ENCODE results near the gene TFPI.

The TFPI gene

GRCh38 chr2:187497858-187498463 is 56.3 kb downstream of the TFPI start:
- Histone ChIP-seq H3K4me1 (ENCODE audit: insufficient read depth, low read length) (no peaks in the 10 kb centered on the region), H3K36me3 (ENCODE audit: insufficient read depth, low read depth, low read length) (peaks cover 6% of the 10 kb centered on the region; the same call in 1 of the 2 replicates), H3K27me3 (ENCODE audit: insufficient read depth, low read length) (no peaks in the 10 kb centered on the region), H3K4me3 (ENCODE audit: low read length) (no peak overlapping the region), H3K9ac (ENCODE audit: low read depth, low read length) (no peak overlapping the region), H3K9me3 (ENCODE audit: insufficient read depth, low read depth, low read length) (peaks cover 14% of the 10 kb centered on the region), H3K27ac (ENCODE audit: low read length) (no peak overlapping the region)

DNA sequence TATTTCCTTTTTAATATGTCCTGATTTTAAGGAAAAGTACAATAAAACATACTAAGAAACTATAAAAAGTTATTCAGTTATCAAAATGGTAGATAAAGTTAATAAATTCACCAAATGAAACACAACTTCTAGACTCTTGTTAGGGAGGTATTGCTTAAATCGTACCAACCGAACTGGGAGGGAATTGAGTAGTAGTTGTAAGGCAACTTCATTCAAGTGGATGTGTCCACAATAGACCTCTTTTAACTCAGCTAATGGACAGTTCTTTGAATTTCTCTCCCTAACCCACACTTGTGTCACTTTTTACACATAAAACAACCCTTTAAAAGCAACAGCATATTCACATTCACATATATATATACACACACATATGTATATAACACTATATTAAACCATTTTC is 57.1 kb downstream of the TFPI start:
- Histone ChIP-seq H3K4me3 (ENCODE audit: low read length) (no peak overlapping the region), H3K9me3 (ENCODE audit: insufficient read depth, low read depth, low read length) (peaks cover 18% of the 10 kb centered on the region), H3K9ac (ENCODE audit: low read depth, low read length) (no peak overlapping the region), H3K27me3 (ENCODE audit: insufficient read depth, low read length) (no peaks in the 10 kb centered on the region), H3K36me3 (ENCODE audit: insufficient read depth, low read depth, low read length) (peaks cover 7% of the 10 kb centered on the region; the same call in 1 of the 2 replicates), H3K27ac (ENCODE audit: low read length) (no peak overlapping the region), H3K4me1 (ENCODE audit: insufficient read depth, low read length) (no peaks in the 10 kb centered on the region)

GRCh38 chr2:187495324-187495723 is 58.9 kb downstream of the TFPI start:
- peaks cover 7% of the 10 kb centered on the region; the same call in 1 of the 2 replicates for H3K36me3 ChIP-seq (ENCODE audit: insufficient read depth, low read depth, low read length)
- no peak overlapping the region for H3K4me3 ChIP-seq (ENCODE audit: low read length)
- no peak overlapping the region for H3K9ac ChIP-seq (ENCODE audit: low read depth, low read length)
- no peaks in the 10 kb centered on the region for H3K27me3 ChIP-seq (ENCODE audit: insufficient read depth, low read length)
- no peaks in the 10 kb centered on the region for H3K4me1 ChIP-seq (ENCODE audit: insufficient read depth, low read length)
- peaks cover 22% of the 10 kb centered on the region for H3K9me3 ChIP-seq (ENCODE audit: insufficient read depth, low read depth, low read length)
- H3K27ac ChIP-seq (ENCODE audit: low read length), result no peak overlapping the region

GRCh38 chr2:187493877-187494568 is 60.2 kb downstream of the TFPI start:
- peaks cover 7% of the 10 kb centered on the region; the same call in 1 of the 2 replicates for H3K36me3 ChIP-seq (ENCODE audit: insufficient read depth, low read depth, low read length)
- no peak overlapping the region for H3K4me3 ChIP-seq (ENCODE audit: low read length)
- H3K27ac ChIP-seq (ENCODE audit: low read length), result no peak overlapping the region
- H3K9me3 ChIP-seq (ENCODE audit: insufficient read depth, low read depth, low read length), result peaks cover 22% of the 10 kb centered on the region
- H3K4me1 ChIP-seq (ENCODE audit: insufficient read depth, low read length), result no peaks in the 10 kb centered on the region
- no peaks in the 10 kb centered on the region for H3K27me3 ChIP-seq (ENCODE audit: insufficient read depth, low read length)
- H3K9ac ChIP-seq (ENCODE audit: low read depth, low read length), result no peak overlapping the region

- Histone ChIP-seq H3K36me3 (ENCODE audit: insufficient read depth, low read depth, low read length) (peaks cover 7% of the 10 kb centered on the region; the same call in 1 of the 2 replicates), H3K4me3 (ENCODE audit: low read length) (no peak overlapping the region)
Measured at GRCh38 chr2:187493180-187493579, 61.1 kb downstream of the TFPI start.

GRCh38 chr2:187486241-187486640 is 68.0 kb downstream of the TFPI start:
- Histone ChIP-seq H3K27ac (ENCODE audit: low read length) (no peak overlapping the region), H3K36me3 (ENCODE audit: insufficient read depth, low read depth, low read length) (no peaks in the 10 kb centered on the region), H3K4me3 (ENCODE audit: low read length) (no peak overlapping the region), H3K9me3 (ENCODE audit: insufficient read depth, low read depth, low read length) (no peaks in the 10 kb centered on the region), H3K27me3 (ENCODE audit: insufficient read depth, low read length) (no peaks in the 10 kb centered on the region), H3K9ac (ENCODE audit: low read depth, low read length) (no peak overlapping the region), H3K4me1 (ENCODE audit: insufficient read depth, low read length) (no peaks in the 10 kb centered on the region)

More at GRCh38 chr2:187493180-187493579, 61.1 kb downstream of the TFPI start:
- Histone ChIP-seq H3K27ac (ENCODE audit: low read length) (no peak overlapping the region), H3K27me3 (ENCODE audit: insufficient read depth, low read length) (no peaks in the 10 kb centered on the region), H3K4me1 (ENCODE audit: insufficient read depth, low read length) (no peaks in the 10 kb centered on the region), H3K9ac (ENCODE audit: low read depth, low read length) (no peak overlapping the region), H3K9me3 (ENCODE audit: insufficient read depth, low read depth, low read length) (peaks cover 22% of the 10 kb centered on the region)

DNA sequence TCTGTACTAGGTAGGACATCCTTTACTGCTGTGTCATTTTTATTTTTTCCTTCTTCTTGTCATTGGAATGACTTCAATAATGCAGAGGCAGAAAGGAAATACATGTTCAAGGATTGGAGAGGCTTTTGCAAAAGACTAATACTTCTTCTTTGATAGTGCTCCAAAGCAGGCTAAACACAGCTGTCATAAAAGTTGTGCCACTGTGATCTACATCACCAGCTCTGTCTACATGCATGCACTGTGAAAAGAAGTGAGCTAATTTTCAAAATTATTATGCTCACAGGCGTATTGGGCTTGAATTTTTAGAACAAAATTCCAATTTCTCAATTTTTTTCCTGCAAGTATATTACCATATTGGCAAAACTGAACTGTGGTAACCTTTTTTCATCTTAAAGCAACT is 68.7 kb downstream of the TFPI start:
- no peak overlapping the region for H3K4me3 ChIP-seq (ENCODE audit: low read length)

GRCh38 chr2:187483537-187483936 is 70.7 kb downstream of the TFPI start:
- H3K27me3 ChIP-seq (ENCODE audit: insufficient read depth, low read length), result no peaks in the 10 kb centered on the region
- H3K9me3 ChIP-seq (ENCODE audit: insufficient read depth, low read depth, low read length), result no peaks in the 10 kb centered on the region
- no peak overlapping the region for H3K4me3 ChIP-seq (ENCODE audit: low read length)

More for the DNA sequence above, 68.7 kb downstream of the TFPI start:
- Histone ChIP-seq H3K9ac (ENCODE audit: low read depth, low read length) (no peak overlapping the region), H3K9me3 (ENCODE audit: insufficient read depth, low read depth, low read length) (no peaks in the 10 kb centered on the region), H3K36me3 (ENCODE audit: insufficient read depth, low read depth, low read length) (no peaks in the 10 kb centered on the region), H3K27ac (ENCODE audit: low read length) (no peak overlapping the region), H3K27me3 (ENCODE audit: insufficient read depth, low read length) (no peaks in the 10 kb centered on the region), H3K4me1 (ENCODE audit: insufficient read depth, low read length) (no peaks in the 10 kb centered on the region)

DNA sequence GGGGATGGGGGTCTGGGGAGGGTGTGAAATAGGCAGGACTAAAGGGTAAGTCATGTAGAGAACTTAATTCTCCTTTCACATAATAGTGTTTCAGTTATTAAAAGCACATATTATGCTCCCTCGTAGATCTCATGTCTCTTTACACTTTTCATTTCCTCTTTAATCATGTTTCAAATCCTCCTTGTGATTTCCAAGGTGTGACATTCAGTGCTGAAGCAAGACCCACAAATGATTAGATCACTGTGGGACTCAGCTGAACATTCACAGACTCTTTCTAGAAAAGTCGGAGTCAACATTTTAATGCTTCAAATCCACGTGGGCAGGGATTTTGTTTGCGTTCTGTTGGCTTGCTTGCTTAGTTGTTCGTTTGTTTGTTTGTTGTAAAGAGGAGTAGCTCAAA is 71.4 kb downstream of the TFPI start:
- no peaks in the 10 kb centered on the region for H3K36me3 ChIP-seq (ENCODE audit: insufficient read depth, low read depth, low read length)
- H3K9me3 ChIP-seq (ENCODE audit: insufficient read depth, low read depth, low read length), result no peaks in the 10 kb centered on the region
- no peak overlapping the region for H3K9ac ChIP-seq (ENCODE audit: low read depth, low read length)
- H3K4me3 ChIP-seq (ENCODE audit: low read length), result no peak overlapping the region
- no peaks in the 10 kb centered on the region for H3K4me1 ChIP-seq (ENCODE audit: insufficient read depth, low read length)
- H3K27me3 ChIP-seq (ENCODE audit: insufficient read depth, low read length), result no peaks in the 10 kb centered on the region
- H3K27ac ChIP-seq (ENCODE audit: low read length), result no peak overlapping the region

More at GRCh38 chr2:187483537-187483936, 70.7 kb downstream of the TFPI start:
- H3K4me1 ChIP-seq (ENCODE audit: insufficient read depth, low read length), result no peaks in the 10 kb centered on the region
- no peak overlapping the region for H3K9ac ChIP-seq (ENCODE audit: low read depth, low read length)
- no peak overlapping the region for H3K27ac ChIP-seq (ENCODE audit: low read length)
- no peaks in the 10 kb centered on the region for H3K36me3 ChIP-seq (ENCODE audit: insufficient read depth, low read depth, low read length)

- Histone ChIP-seq H3K27ac (ENCODE audit: low read length) (no peak overlapping the region), H3K4me3 (ENCODE audit: low read length) (no peak overlapping the region), H3K9me3 (ENCODE audit: insufficient read depth, low read depth, low read length) (no peaks in the 10 kb centered on the region), H3K4me1 (ENCODE audit: insufficient read depth, low read length) (no peaks in the 10 kb centered on the region), H3K9ac (ENCODE audit: low read depth, low read length) (no peak overlapping the region), H3K27me3 (ENCODE audit: insufficient read depth, low read length) (no peaks in the 10 kb centered on the region), H3K36me3 (ENCODE audit: insufficient read depth, low read depth, low read length) (no peaks in the 10 kb centered on the region)
Measured at GRCh38 chr2:187481543-187481942, 72.7 kb downstream of the TFPI start.

- H3K27me3 ChIP-seq (ENCODE audit: insufficient read depth, low read length), result no peaks in the 10 kb centered on the region
- no peaks in the 10 kb centered on the region for H3K9me3 ChIP-seq (ENCODE audit: insufficient read depth, low read depth, low read length)
- no peak overlapping the region for H3K9ac ChIP-seq (ENCODE audit: low read depth, low read length)
- no peak overlapping the region for H3K4me3 ChIP-seq (ENCODE audit: low read length)
- no peaks in the 10 kb centered on the region for H3K4me1 ChIP-seq (ENCODE audit: insufficient read depth, low read length)
- no peak overlapping the region for H3K27ac ChIP-seq (ENCODE audit: low read length)
- no peaks in the 10 kb centered on the region for H3K36me3 ChIP-seq (ENCODE audit: insufficient read depth, low read depth, low read length)
Measured at GRCh38 chr2:187478719-187479118, 75.5 kb downstream of the TFPI start.

DNA sequence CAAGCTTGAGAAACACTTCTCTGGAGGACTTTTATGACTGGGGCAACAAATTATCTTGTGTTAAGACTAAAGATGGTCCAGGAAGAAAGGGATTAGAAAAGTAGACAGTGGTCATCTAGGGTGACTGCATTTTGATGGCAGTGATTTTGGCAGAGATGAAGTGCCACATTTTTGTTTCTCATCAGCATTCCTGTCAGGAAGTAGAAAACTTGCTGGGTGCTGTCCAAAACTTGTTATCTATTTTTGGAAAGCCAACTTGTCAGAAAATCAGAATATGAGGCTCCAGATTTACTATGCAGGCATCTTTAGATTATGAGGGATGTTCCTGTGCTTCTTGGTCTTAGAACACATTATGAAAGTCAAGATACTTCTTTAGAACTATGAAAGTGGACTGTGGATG is 77.2 kb downstream of the TFPI start:
- no peaks in the 10 kb centered on the region for H3K4me1 ChIP-seq (ENCODE audit: insufficient read depth, low read length)
- H3K27ac ChIP-seq (ENCODE audit: low read length), result no peak overlapping the region
- no peaks in the 10 kb centered on the region for H3K36me3 ChIP-seq (ENCODE audit: insufficient read depth, low read depth, low read length)
- H3K9ac ChIP-seq (ENCODE audit: low read depth, low read length), result no peak overlapping the region
- no peak overlapping the region for H3K4me3 ChIP-seq (ENCODE audit: low read length)
- H3K9me3 ChIP-seq (ENCODE audit: insufficient read depth, low read depth, low read length), result no peaks in the 10 kb centered on the region
- no peaks in the 10 kb centered on the region for H3K27me3 ChIP-seq (ENCODE audit: insufficient read depth, low read length)

All from iPS-20b (cell line).